ENCODE results near the gene LMCD1. TPM values are rescaled to one million over a fixed set of nuclear protein-coding genes. Genes with fewer than 3 reads are reported as not detected.

The LMCD1 gene
- total RNA-seq, 1 experiment from 2014 or later = 59.6 TPM

DNA sequence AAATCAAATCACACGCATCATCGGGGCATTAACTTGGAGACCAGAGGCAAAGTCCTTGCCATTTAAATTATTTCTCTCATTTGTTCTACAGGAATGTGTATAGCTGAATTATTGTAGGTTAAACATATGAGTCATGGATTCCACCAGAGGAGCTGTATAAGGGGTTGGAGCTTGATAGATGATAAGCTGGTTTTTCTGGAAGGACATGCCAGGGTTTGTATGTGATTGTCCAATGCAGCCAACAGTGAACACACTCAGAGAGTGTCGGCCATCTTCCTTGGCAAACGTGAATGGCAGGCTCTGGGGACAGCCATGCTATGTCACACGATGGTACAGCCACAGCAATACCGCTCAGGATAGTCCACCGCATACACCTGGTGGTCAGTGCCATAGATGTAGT lies 117.9 kb downstream of the LMCD1 start:
- DNase-seq = no peak
- Histone ChIP-seq H3K36me3 (no peaks in the 10 kb centered on the region), H3K9me3 (replicated peaks) (peaks cover 9% of the 10 kb centered on the region; the same call in 1 of the 2 replicates), H3K4me1 (no peaks in the 10 kb centered on the region; the same call in 1 of the 2 replicates), H3K27me3 (no peaks in the 10 kb centered on the region), H3K4me3 (no peak overlapping the region), H3K27ac (no peak overlapping the region)

DNA sequence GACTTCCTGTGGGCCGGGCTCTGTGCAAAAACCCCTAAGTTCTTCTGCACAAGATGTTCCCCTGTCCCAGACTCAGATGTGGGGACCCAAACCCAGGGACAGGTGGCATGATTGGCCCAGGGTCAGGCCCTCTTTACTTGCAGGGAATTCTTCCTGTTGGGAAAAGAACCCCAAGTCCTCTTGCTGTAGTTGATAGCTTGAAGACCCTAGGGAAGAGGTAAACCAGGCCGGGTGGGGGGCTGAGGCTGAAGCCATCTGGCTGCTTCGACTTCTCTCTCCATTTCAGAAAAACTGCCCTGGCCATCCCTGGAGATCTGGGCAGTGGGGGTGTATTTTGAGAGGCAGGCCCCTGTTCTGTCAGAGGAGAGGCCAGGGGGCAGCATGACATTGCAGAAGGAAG lies 119.5 kb downstream of the LMCD1 start:
- no peak overlapping the region for H3K27ac ChIP-seq
- DNase-seq = no peak
- no peaks in the 10 kb centered on the region for H3K27me3 ChIP-seq
- no peaks in the 10 kb centered on the region for H3K36me3 ChIP-seq
- H3K4me3 ChIP-seq = no peak overlapping the region
- peaks cover 7% of the 10 kb centered on the region; the same call in 1 of the 2 replicates for H3K9me3 ChIP-seq (replicated peaks)
- no peaks in the 10 kb centered on the region; the same call in 1 of the 2 replicates for H3K4me1 ChIP-seq

- no peak for DNase-seq
- Histone ChIP-seq H3K36me3 (no peaks in the 10 kb centered on the region), H3K4me1 (no peaks in the 10 kb centered on the region; the same call in 1 of the 2 replicates), H3K27ac (no peak overlapping the region), H3K9me3 (replicated peaks) (peaks cover 6% of the 10 kb centered on the region; the same call in 1 of the 2 replicates), H3K27me3 (no peaks in the 10 kb centered on the region), H3K4me3 (no peak overlapping the region)
Observed at GRCh38 chr3:8621872-8622271, 120.2 kb downstream of the LMCD1 start.

GRCh38 chr3:8622873-8623691 lies 121.5 kb downstream of the LMCD1 start:
- peak; percentile 80 to 90 for DNase-seq
- no peaks in the 10 kb centered on the region for H3K27me3 ChIP-seq
- H3K4me3 ChIP-seq = peak overlapping the region; percentile 2; the same call in 1 of the 2 replicates
- no peaks in the 10 kb centered on the region; the same call in 1 of the 2 replicates for H3K4me1 ChIP-seq
- H3K36me3 ChIP-seq = no peaks in the 10 kb centered on the region
- H3K9me3 ChIP-seq (replicated peaks) = peaks cover 6% of the 10 kb centered on the region; the same call in 1 of the 2 replicates
- H3K27ac ChIP-seq = no peak overlapping the region

DNA sequence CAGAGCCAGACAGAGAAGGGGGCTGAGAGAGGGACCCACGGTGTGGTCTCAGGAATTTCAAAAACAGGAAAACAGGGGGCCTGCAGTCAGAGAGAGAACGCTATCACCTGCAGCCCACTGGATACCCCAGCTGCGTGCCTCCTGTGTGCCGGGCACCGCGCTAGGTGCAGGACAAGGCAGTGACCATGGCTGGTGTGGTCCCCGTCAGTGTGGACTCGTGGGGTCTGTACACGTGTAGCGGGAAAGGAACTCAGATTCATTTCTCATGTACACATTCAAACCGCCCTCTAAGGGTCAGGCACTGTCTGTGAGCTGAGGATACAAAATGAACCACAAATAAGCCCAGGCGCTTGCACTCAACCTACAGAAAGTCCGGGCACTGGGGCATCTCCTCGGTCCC lies 122.1 kb downstream of the LMCD1 start:
- H3K27ac ChIP-seq = no peak overlapping the region
- H3K4me1 ChIP-seq = no peaks in the 10 kb centered on the region; the same call in 1 of the 2 replicates
- no peaks in the 10 kb centered on the region for H3K27me3 ChIP-seq
- no peaks in the 10 kb centered on the region for H3K36me3 ChIP-seq
- DNase-seq = no peak
- H3K4me3 ChIP-seq = no peak overlapping the region
- H3K9me3 ChIP-seq (replicated peaks) = peaks cover 6% of the 10 kb centered on the region; the same call in 1 of the 2 replicates

Other genes starting within 250 kb of the LMCD1 start
- 0.30 and 0.53 TPM in 2 replicates for gene SSUH2, start 143.0 kb downstream of the LMCD1 start, total RNA-seq (2014; rRNA removed; shearing (Covaris generic))
- gene CAV3, start 232.0 kb downstream of the LMCD1 start, total RNA-seq (2014; rRNA removed; shearing (Covaris generic)) = 21.9 and 24.1 TPM in 2 replicates

All from SJCRH30 (cell line).